ENCODE data around the gene CACYBP. TPM values are rescaled to one million over a fixed set of nuclear protein-coding genes. Genes with fewer than 3 reads are reported as not detected.

The CACYBP gene
- total RNA-seq, 1 donor from 2014 or later: 70.2 TPM

GRCh38 chr1:174964261-174964971 is 35.3 kb upstream of the CACYBP start:
- Histone ChIP-seq H3K27me3 (no peaks in the 10 kb centered on the region), H3K4me3 (peak overlapping the region; percentile 9), H3K9me3 (no peaks in the 10 kb centered on the region), H3K4me1 (peaks cover 60% of the 10 kb centered on the region), H3K36me3 (no peaks in the 10 kb centered on the region), H3K27ac (peak overlapping the region; percentile 84)
- intact Hi-C loops (cut with DNase I): loop anchor here (10.0 kb wide), 1 partner anchor 190 kb away; no protein-coding TSS in a partner anchor
- ATAC-seq (peak; percentile 85), DNase-seq (no peak)
- no peak for TF ChIP-seq CTCF (IDR thresholded peaks at IDR 0.05)

GRCh38 chr1:174964972-174965361 is 34.8 kb upstream of the CACYBP start:
- no peak for TF ChIP-seq CTCF (IDR thresholded peaks at IDR 0.05)
- Histone ChIP-seq H3K36me3 (no peaks in the 10 kb centered on the region), H3K27me3 (no peaks in the 10 kb centered on the region), H3K4me3 (peak overlapping the region; percentile 9), H3K9me3 (no peaks in the 10 kb centered on the region), H3K4me1 (peaks cover 60% of the 10 kb centered on the region), H3K27ac (peak overlapping the region; percentile 84)
- ATAC-seq (peak; percentile 18), DNase-seq (no peak)
- intact Hi-C loops (cut with DNase I): loop anchor here (10.0 kb wide), 1 partner anchor 190 kb away; no protein-coding TSS in a partner anchor

- H3K9me3 ChIP-seq: no peaks in the 10 kb centered on the region
- no peak for DNase-seq
- intact Hi-C loops (cut with DNase I): loop anchor here (10.0 kb wide), 1 partner anchor 191 kb away; no protein-coding TSS in a partner anchor
- H3K36me3 ChIP-seq: no peaks in the 10 kb centered on the region
- H3K4me1 ChIP-seq: peaks cover 60% of the 10 kb centered on the region
- no peaks in the 10 kb centered on the region for H3K27me3 ChIP-seq
- ATAC-seq: peak; percentile 59
- H3K27ac ChIP-seq: peak overlapping the region; percentile 84
- TF ChIP-seq CTCF (IDR thresholded peaks at IDR 0.05): no peak
- peak overlapping the region; percentile 9 for H3K4me3 ChIP-seq
These were observed 34.3 kb upstream of the CACYBP start for GRCh38 chr1:174965362-174966007.

GRCh38 chr1:174966008-174966572 is 33.7 kb upstream of the CACYBP start:
- ATAC-seq: peak; percentile 57
- intact Hi-C loops (cut with DNase I): loop anchor here (10.0 kb wide), 1 partner anchor 191 kb away; no protein-coding TSS in a partner anchor
- DNase-seq: no peak
- H3K4me1 ChIP-seq: peaks cover 60% of the 10 kb centered on the region
- H3K36me3 ChIP-seq: no peaks in the 10 kb centered on the region
- no peak for TF ChIP-seq CTCF (IDR thresholded peaks at IDR 0.05)
- H3K9me3 ChIP-seq: no peaks in the 10 kb centered on the region
- no peaks in the 10 kb centered on the region for H3K27me3 ChIP-seq
- peak overlapping the region; percentile 9 for H3K4me3 ChIP-seq
- peak overlapping the region; percentile 84 for H3K27ac ChIP-seq

GRCh38 chr1:174967845-174968705 is 31.7 kb upstream of the CACYBP start:
- ATAC-seq: no peak

More at GRCh38 chr1:174967845-174968705, 31.7 kb upstream of the CACYBP start:
- intact Hi-C loops (cut with DNase I): loop anchor here (10.0 kb wide), 1 partner anchor 193 kb away; no protein-coding TSS in a partner anchor
- H3K4me3 ChIP-seq: no peak overlapping the region
- H3K36me3 ChIP-seq: no peaks in the 10 kb centered on the region
- peak overlapping the region; percentile 84 for H3K27ac ChIP-seq
- H3K4me1 ChIP-seq: peaks cover 68% of the 10 kb centered on the region
- H3K9me3 ChIP-seq: no peaks in the 10 kb centered on the region
- H3K27me3 ChIP-seq: no peaks in the 10 kb centered on the region
- no peak for TF ChIP-seq CTCF (IDR thresholded peaks at IDR 0.05)
- no peak for DNase-seq

Measured in upper lobe of right lung (tissue), 1 donor.